Muscle of arm (tissue), 14 donors: ENCODE measurements around the gene DYNLT4. TPM values are rescaled to one million over a fixed set of nuclear protein-coding genes. Genes with fewer than 3 reads are reported as not detected.
"Not testable (repeated sequence)": the region's sequence is repeated elsewhere in the genome, so short reads cannot be mapped to it uniquely, and the experiment has no call there.

ENCODE experiments used
- DNase-seq: peaks from one replicate; pipeline ENCODE4 v3.0.0-alpha.2; 2013
- long read RNA-seq, 11 donors: transcript quantifications; one replicate each; lab custom pipeline, GENCODE V29; 2026
- polyA plus RNA-seq, 12 donors: library from polyadenylated mRNA; unstranded; fragments of 120-200 nt; gene quantifications; one replicate each; pipeline ENCODE4 v1.2.1, GENCODE V29; 2013; ENCODE audit not compliant: insufficient read length in 12 of 12

The DYNLT4 gene
- under 1 TPM in 6 of 12 donors, not detected in 6; 0.17 to 0.45 (median 0.32) TPM for polyA plus RNA-seq
- long read RNA-seq, donor 1, transcript TCTEX1D4-201 (1 exons, 763 nt), result major isoform, 11 of 11 reads
- long read RNA-seq, donor 1, partial matches to known transcripts, result 0 of 11 reads
- long read RNA-seq, donor 1, other reads (novel, unspliced or antisense), result 0 of 11 reads
- long read RNA-seq, donor 2, transcript TCTEX1D4-201 (1 exons, 763 nt), result major isoform, 6 of 6 reads
- long read RNA-seq, donor 2, partial matches to known transcripts, result 0 of 6 reads
- long read RNA-seq, donor 2, other reads (novel, unspliced or antisense), result 0 of 6 reads
- long read RNA-seq, donor 3, partial matches to known transcripts, result 0 of 4 reads
- long read RNA-seq, donor 3, other reads (novel, unspliced or antisense), result 0 of 4 reads
- long read RNA-seq, donor 4, transcript TCTEX1D4-201 (1 exons, 763 nt), result major isoform, 10 of 10 reads
- long read RNA-seq, donor 4, partial matches to known transcripts, result 0 of 10 reads
- long read RNA-seq, donor 4, other reads (novel, unspliced or antisense), result 0 of 10 reads
- long read RNA-seq, donor 5, transcript TCTEX1D4-201 (1 exons, 763 nt), result major isoform, 10 of 10 reads
- long read RNA-seq, donor 5, partial matches to known transcripts, result 0 of 10 reads
- long read RNA-seq, donor 5, other reads (novel, unspliced or antisense), result 0 of 10 reads
- long read RNA-seq, donor 6, partial matches to known transcripts, result 0 of 2 reads
- long read RNA-seq, donor 6, other reads (novel, unspliced or antisense), result 0 of 2 reads
- long read RNA-seq, donor 7, transcript TCTEX1D4-201 (1 exons, 763 nt), result major isoform, 5 of 5 reads
- long read RNA-seq, donor 7, partial matches to known transcripts, result 0 of 5 reads
- long read RNA-seq, donor 7, other reads (novel, unspliced or antisense), result 0 of 5 reads
- long read RNA-seq, donor 8, partial matches to known transcripts, result 0 of 4 reads
- long read RNA-seq, donor 8, other reads (novel, unspliced or antisense), result 0 of 4 reads
- long read RNA-seq, donor 9, transcript TCTEX1D4-201 (1 exons, 763 nt), result major isoform, 5 of 5 reads
- long read RNA-seq, donor 9, partial matches to known transcripts, result 0 of 5 reads
- long read RNA-seq, donor 9, other reads (novel, unspliced or antisense), result 0 of 5 reads
- long read RNA-seq, donor 10, partial matches to known transcripts, result 0 of 3 reads
- long read RNA-seq, donor 10, other reads (novel, unspliced or antisense), result 0 of 3 reads
- long read RNA-seq, donor 11, transcript TCTEX1D4-201 (1 exons, 763 nt), result major isoform, 12 of 12 reads
- long read RNA-seq, donor 11, partial matches to known transcripts, result 0 of 12 reads
- long read RNA-seq, donor 11, other reads (novel, unspliced or antisense), result 0 of 12 reads

GRCh38 chr1:44806704-44807363 lies at the start of gene DYNLT4:
TSS of gene DYNLT4 (minus strand) at chr1:44807351. CDS start at chr1:44806668, 683 bp downstream.
- no peak for DNase-seq

DNA sequence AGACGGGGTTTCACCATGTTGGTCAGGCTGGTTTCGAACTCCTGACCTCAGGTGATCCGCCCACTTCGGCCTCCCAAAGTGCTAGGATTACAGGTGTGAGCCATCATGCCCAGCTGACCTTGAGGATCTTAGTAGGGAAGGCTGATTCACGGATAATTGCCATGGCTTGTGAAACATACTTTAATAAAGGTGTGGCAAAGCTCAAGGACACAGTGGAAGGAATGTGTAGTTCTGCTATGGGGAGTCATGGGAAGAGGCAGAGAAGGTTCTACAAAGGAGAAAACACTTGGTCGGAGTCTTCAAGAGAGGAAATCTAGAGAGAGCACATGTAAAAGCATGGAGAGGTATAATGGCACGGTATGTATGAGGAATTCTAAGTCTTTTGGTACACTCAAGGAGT lies 48.6 kb upstream of the DYNLT4 start:
- DNase-seq, result no peak

- DNase-seq, result no peak
These were observed 47.8 kb upstream of the DYNLT4 start for GRCh38 chr1:44854970-44855369.

DNA sequence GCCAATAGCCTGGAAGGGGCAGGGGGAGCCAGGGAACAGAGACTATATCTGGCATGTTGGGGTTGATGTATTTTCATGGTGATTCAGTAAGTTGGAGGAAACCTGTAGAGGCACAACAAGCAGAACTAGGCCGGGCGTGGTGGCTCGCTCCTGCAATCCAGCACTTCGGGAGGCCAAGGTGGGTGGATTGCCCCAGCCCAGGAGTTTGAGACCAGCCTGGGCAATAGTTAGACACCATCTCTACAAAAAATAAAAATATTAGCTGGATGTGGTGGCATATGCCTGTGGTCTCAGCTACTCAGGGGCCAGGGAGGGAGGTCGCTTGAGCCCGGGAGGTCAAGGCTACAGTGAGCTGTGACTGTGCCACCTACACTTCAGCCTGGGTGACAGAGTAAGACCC lies 46.0 kb upstream of the DYNLT4 start:
- DNase-seq, result no peak

- DNase-seq, result no peak
These were observed 44.2 kb upstream of the DYNLT4 start for GRCh38 chr1:44851308-44851707.

- no peak for DNase-seq
These were observed 42.5 kb upstream of the DYNLT4 start for GRCh38 chr1:44849575-44850132.

GRCh38 chr1:44848456-44849181 lies 41.5 kb upstream of the DYNLT4 start:
- DNase-seq, result no peak

DNA sequence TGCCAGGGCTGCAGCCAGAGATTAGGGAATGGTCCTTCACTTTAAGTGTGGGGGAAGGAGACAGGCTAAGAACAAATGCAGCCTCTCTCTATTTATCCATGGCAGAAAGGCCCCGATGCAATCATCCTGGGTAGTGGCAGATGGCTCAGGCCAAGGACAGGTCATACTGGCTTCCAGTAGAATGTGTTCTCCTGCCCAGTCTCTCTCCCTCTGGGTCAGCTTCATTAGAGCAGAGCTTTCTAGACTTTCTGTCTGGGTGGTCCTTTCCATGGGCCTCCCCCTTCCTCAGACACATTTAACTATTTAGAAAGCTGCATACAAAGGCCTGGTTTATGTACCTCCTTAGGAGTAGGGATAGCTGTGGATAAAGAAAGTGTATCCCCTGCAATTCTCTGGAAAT lies 40.7 kb upstream of the DYNLT4 start:
- DNase-seq, result no peak

- no peak for DNase-seq
These were observed 39.8 kb upstream of the DYNLT4 start for GRCh38 chr1:44846985-44847384.

DNA sequence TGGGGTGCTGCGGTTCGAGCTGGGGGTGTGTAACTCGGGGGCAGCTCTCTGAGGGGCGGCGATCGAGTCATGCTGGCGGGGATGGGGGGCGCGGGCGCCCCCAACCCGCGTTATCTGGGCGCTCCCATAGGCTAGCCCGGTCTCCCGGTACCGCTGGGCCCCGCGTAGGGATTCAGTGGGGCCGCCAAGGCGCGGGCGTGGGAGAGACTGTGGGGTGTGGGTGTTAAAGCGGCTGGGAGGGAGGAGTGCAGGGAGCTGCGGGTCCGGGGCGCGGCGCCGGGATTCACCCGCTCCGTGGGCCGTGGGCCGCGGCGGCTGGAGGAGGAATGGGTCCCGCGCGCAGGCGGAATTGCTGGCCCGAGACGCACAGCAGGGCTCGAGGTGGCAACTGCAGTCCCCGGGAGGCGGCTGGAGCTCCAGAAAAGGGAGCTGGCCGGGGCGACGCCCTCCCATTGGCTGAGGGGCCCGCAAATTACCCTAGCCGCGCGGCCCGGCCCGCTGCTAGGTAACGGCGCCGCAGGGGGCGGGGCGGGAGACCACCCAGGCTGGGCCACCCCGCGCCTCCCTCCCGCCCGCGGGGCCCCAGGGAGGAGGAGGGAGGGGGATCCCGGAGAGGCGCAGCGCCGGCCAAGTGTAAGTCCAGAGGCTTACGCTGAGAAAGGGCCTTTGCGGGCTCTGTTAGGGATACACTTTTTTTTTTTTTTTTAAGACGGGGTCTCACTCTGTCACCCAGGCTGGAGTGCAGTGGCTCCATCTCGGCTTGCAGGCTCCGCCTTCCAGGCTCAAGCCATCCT lies 35.9 kb upstream of the DYNLT4 start, which contains the start of gene PTCH2:
Gene PTCH2 (minus strand): TSS at position 392 of the 794 bp plus-strand sequence. CDS start 321 bp downstream, at position 71.
- peak; percentile 71 for DNase-seq

- no peak for DNase-seq
These were observed 35.3 kb upstream of the DYNLT4 start for GRCh38 chr1:44842486-44842861.

GRCh38 chr1:44839576-44839975 lies 32.4 kb upstream of the DYNLT4 start:
- DNase-seq, result peak; percentile 57

- not testable (repeated sequence) for DNase-seq
These were observed 31.1 kb upstream of the DYNLT4 start for GRCh38 chr1:44838294-44838693.

- peak; percentile 86 for DNase-seq
These were observed 28.9 kb upstream of the DYNLT4 start for GRCh38 chr1:44835738-44836675.

DNA sequence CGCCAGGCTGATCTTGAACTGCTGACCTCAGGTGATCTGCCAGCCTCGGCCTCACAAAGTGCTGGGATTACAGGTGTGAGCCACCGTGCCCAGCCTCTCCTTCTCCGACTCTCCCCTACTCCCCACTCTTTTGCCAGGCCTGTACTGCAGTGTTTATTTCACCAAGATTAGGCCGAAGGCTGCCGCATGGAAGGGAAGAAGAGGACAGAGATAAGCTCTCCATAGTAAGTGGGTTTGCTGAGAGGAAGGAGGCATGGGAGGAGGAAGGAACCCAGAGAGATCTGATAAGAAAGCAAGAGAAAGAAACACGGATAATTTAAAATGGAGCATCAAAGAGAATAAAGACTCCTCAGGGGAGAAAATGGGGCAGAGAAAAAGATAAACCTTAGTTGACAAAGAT lies 27.2 kb upstream of the DYNLT4 start:
- no peak for DNase-seq

- DNase-seq, result no peak
These were observed 25.0 kb upstream of the DYNLT4 start for GRCh38 chr1:44832056-44832705.

DNA sequence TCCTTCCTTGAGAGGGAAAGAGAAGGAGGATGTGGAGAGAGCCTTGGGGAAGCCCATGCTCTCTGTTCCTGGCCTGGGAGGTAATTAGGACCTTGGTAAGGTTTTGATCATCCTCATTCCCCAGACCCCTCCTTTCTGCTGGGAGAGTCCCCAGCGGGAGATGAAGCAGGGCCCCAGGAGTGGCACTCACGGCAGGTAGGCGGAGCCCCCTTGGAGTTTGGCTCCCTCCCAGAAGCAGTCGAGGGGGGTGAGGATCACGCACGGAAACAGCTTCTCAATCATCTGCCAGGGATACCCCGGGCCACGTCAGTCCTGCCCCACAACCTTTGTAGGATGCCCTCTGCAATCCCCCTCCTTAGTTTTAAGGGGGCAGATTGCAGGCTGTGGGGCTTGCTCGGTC lies 24.4 kb upstream of the DYNLT4 start:
- no peak for DNase-seq
